ENCODE results near the gene OASL. TPM values are rescaled to one million over a fixed set of nuclear protein-coding genes. Genes with fewer than 3 reads are reported as not detected.

OASL gene
- total and polyA plus RNA-seq, 2 experiments from 2014 or later, result not detected

GRCh38 chr12:121021754-121022153 is 17.3 kb downstream of the OASL start:
- no peak for TF ChIP-seq CTCF (IDR thresholded peaks at IDR 0.05; ENCODE audit: low read depth, low read length)
- Histone ChIP-seq H3K27me3 (no peaks in the 10 kb centered on the region), H3K9me3 (ENCODE audit: low read depth) (no peaks in the 10 kb centered on the region), H3K4me1 (ENCODE audit: low read depth) (no peaks in the 10 kb centered on the region), H3K27ac (no peak overlapping the region), H3K4me3 (no peak overlapping the region), H3K36me3 (no peaks in the 10 kb centered on the region)
- no peak for DNase-seq (ENCODE audit: low read depth in 1 of 2, low spot score in 1 of 2)

- DNase-seq (ENCODE audit: low read depth in 1 of 2, low spot score in 1 of 2), result no peak
- no peak overlapping the region for H3K27ac ChIP-seq
- H3K9me3 ChIP-seq (ENCODE audit: low read depth), result no peaks in the 10 kb centered on the region
- TF ChIP-seq CTCF (IDR thresholded peaks at IDR 0.05; ENCODE audit: low read depth, low read length), result no peak
- H3K27me3 ChIP-seq, result no peaks in the 10 kb centered on the region
- H3K36me3 ChIP-seq, result no peaks in the 10 kb centered on the region
- H3K4me1 ChIP-seq (ENCODE audit: low read depth), result peaks cover 5% of the 10 kb centered on the region
- no peak overlapping the region for H3K4me3 ChIP-seq
Measured at GRCh38 chr12:121018860-121019617, 20.0 kb downstream of the OASL start.

DNA sequence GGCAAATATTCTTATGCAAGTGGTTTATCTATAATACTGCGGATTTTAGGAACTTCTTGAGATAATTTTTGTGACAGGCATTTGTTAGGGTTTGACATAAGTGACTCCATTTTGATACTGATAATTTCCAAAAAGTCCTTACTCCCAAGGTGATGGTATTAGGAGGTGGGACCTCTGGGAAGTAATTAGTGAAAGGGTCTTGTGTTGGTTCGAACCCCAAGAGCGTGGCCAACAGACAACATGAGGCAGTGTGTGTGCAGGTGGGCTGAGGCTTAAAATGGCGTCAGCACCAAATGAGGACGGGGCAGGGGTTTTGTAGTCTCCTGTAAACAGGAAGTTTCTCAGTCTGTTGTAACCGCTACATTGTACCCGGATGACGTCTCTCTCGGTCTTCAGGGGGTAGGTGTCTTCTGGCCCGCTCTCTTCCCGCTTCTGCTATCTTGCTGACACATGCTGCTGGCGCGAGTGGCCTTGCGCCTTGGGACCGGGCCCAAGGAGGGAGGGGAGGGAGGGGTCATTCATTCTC is 21.0 kb downstream of the OASL start:
- peaks cover 5% of the 10 kb centered on the region for H3K4me1 ChIP-seq (ENCODE audit: low read depth)
- no peak overlapping the region for H3K4me3 ChIP-seq
- H3K36me3 ChIP-seq, result no peaks in the 10 kb centered on the region
- no peak for TF ChIP-seq CTCF (IDR thresholded peaks at IDR 0.05; ENCODE audit: low read depth, low read length)
- no peaks in the 10 kb centered on the region for H3K9me3 ChIP-seq (ENCODE audit: low read depth)
- no peak for DNase-seq (ENCODE audit: low read depth in 1 of 2, low spot score in 1 of 2)
- no peak overlapping the region for H3K27ac ChIP-seq
- no peaks in the 10 kb centered on the region for H3K27me3 ChIP-seq

DNA sequence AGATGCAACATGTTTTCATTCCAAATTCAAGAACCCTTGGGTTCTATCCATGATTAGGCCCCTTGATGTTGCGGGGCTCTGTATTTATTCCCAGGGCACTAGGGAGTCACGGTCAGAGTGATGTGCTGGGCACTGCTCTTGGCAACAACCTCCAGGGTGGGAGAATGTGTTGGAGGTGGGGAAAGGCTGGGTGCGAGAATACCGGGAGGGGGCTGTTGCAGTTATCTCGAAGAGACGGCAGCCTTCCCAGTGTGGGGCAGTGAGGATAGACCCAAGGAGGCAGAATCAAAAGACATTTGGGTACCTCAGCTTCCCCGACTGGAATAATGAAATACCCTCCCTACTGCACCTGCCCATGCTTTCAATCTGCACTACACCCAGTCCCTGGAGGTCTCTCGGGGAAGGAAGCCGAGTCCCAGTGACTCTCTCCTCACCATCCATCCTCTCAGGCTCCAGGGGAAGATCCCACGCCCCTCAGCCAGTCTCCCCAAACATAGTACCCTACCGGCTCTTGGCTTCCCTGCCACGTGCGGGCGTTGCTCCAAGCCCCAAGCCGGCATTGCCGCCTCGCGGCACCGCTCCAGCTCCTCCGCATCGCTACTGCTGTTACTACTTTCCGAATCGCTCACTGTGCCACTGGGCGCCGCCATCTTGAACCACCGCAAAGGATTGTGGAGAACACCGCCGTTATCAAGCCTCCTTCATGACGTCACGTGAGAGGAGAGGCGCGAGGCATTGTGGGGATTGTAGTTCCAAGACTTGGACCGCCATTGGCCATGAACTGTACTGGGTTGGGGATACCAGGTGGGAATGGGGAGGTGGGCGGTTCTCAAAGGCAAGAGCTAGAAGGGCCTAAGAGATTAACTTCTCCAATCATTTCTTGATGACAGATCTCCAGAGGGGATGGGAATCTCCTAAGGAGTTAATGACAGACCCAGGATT is 22.9 kb downstream of the OASL start, which contains the start of gene C12orf43:
TSS of gene C12orf43 (minus strand) at position 663 of the 942 bp plus-strand sequence. CDS start at position 650, 13 bp downstream.
- H3K36me3 ChIP-seq, result no peaks in the 10 kb centered on the region
- TF ChIP-seq CTCF (IDR thresholded peaks at IDR 0.05; ENCODE audit: low read depth, low read length), result no peak

GRCh38 chr12:121013715-121014114 is 25.3 kb downstream of the OASL start:
- H3K4me1 ChIP-seq (ENCODE audit: low read depth), result peaks cover 5% of the 10 kb centered on the region
- no peak for DNase-seq (ENCODE audit: low read depth in 1 of 2, low spot score in 1 of 2)
- no peak overlapping the region for H3K4me3 ChIP-seq
- TF ChIP-seq CTCF (IDR thresholded peaks at IDR 0.05; ENCODE audit: low read depth, low read length), result no peak
- peaks cover 4% of the 10 kb centered on the region for H3K36me3 ChIP-seq
- no peaks in the 10 kb centered on the region for H3K27me3 ChIP-seq
- H3K9me3 ChIP-seq (ENCODE audit: low read depth), result no peaks in the 10 kb centered on the region
- H3K27ac ChIP-seq, result no peak overlapping the region

More for the DNA sequence above, 22.9 kb downstream of the OASL start, which contains the start of gene C12orf43:
- H3K9me3 ChIP-seq (ENCODE audit: low read depth), result no peaks in the 10 kb centered on the region
- no peaks in the 10 kb centered on the region for H3K27me3 ChIP-seq
- DNase-seq (ENCODE audit: low read depth in 1 of 2, low spot score in 1 of 2), result peak; percentile 92 to 97
- peaks cover 5% of the 10 kb centered on the region for H3K4me1 ChIP-seq (ENCODE audit: low read depth)
- H3K4me3 ChIP-seq, result peak within 1 kb of the TSS; percentile 62
- peak within 1 kb of the TSS; percentile 84 for H3K27ac ChIP-seq
